Measurements from ENCODE around the gene SLC34A1. TPM values are rescaled to one million over a fixed set of nuclear protein-coding genes. Genes with fewer than 3 reads are reported as not detected.

Gene SLC34A1
- total and polyA plus RNA-seq, 4 donors = not detected

DNA sequence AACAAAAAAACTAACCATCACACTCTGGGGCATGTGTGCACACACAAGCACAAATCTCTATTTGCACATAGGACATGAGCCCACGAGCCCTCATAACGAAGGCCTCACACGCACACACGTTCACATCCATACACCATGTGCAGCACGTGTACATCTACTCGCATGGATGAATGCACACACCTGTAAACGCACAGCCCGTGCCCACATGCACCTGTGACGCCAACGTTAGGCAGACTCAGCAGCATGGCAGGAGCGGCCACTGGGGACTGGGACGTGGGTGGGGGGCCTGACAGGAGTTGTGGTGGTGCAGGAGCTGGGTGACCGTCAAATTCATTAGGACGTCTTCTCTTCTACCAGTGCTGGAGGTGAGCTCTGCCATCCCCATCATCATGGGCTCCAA is 3.2 kb downstream of the SLC34A1 start:
- Histone ChIP-seq H3K27ac (ENCODE audit: low read depth in 1 of 2, low read length in 2 of 2) (no peak overlapping the region), H3K4me1 (ENCODE audit: control insufficient read depth in 1 of 2, insufficient read depth in 2 of 2, low read length in 2 of 2) (no peaks in the 10 kb centered on the region), H3K36me3 (ENCODE audit: control insufficient read depth in 1 of 2, insufficient read depth in 2 of 2, low read length in 1 of 2) (no peaks in the 10 kb centered on the region), H3K9me3 (ENCODE audit: control insufficient read depth, low read length) (no peaks in the 10 kb centered on the region), H3K4me3 (ENCODE audit: low read length in 2 of 2) (no peak overlapping the region), H3K27me3 (ENCODE audit: control insufficient read depth in 1 of 2, insufficient read depth in 2 of 2, low read length in 1 of 2) (no peaks in the 10 kb centered on the region)
- WGBS, 2 donors = 85 to 86% methylated on average over 14 of the region's 14 CpGs
- intact Hi-C loops (cut with DNase I) = no loop called here
- DNase-seq (no peak), ATAC-seq (ENCODE audit: low FRiP score) (no peak)

DNA sequence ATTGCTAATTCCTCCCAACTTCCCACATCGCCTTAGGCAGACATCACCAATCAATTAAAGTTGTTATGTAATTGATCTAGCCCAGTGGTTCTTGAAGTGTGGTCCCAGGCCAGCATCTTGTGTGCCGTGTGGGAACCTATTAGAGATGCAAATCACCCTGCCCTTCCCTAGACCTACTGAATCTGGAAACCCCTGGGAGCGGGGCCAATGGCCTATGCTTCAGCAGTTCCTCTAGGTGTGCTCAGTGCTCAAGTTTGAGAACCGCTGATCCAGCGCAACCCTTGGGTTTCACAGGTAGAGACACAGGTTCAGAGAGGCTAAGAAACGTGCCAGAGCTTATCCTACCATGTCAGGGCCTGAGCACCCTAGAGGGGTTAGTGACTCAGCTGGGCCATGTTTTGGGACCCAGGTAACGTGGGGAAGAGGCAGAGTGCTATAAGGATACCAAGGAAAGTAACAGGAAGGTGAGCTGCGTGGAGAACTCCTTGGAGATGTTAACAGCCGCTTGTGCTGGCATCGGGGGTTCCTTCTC is 4.4 kb downstream of the SLC34A1 start:
- WGBS, 2 donors = 89 to 90% methylated on average over 10 of the region's 10 CpGs
- intact Hi-C loops (cut with DNase I) = no loop called here

DNA sequence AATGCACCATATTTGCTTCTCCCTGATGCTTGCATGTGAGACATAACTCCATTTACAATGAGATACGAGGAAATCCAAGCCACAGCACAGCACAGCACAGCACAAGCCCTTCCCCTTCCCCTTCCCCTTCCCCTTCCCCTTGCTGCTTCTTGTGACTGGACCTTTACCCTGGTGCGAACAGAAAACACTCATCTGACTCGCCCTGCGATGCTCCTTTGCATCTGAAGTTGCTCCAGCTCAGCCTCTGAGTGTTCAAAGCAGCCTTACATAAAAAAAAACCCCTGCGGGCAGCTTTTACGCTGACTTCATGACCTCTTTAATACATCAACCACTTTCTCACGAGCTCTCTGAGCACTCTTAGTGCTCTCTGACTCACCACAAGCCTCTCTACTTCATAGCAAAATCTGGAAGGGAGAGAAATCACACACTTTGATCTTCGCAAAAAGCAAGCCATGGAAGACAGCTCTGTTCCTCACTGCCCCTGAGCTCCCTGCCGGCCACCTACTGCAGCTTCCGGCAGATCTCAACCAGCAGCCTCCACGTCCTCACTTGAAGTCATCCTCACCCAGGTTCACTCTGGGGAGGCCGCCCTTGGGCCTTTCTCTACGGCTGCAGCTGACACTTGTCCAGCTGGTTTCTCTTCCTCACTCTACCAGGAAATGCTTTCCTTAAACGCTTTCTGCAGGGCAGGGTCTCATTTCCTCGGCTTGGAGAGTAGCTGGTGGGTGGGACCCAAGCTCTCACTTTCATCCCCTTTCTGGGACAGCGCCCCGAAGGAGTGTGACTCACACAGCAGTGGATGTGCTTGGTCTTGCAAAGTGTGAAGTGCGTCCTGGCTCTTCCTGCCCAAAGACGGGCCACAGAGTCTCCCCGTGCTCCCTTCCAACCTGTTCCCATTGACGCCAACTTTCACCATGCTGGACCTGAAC is 5.3 kb downstream of the SLC34A1 start:
- Histone ChIP-seq H3K36me3 (ENCODE audit: control insufficient read depth in 1 of 2, insufficient read depth in 2 of 2, low read length in 1 of 2) (no peaks in the 10 kb centered on the region), H3K9me3 (ENCODE audit: control insufficient read depth, low read length) (no peaks in the 10 kb centered on the region), H3K27ac (ENCODE audit: low read depth in 1 of 2, low read length in 2 of 2) (no peak overlapping the region), H3K27me3 (ENCODE audit: control insufficient read depth in 1 of 2, insufficient read depth in 2 of 2, low read length in 1 of 2) (no peaks in the 10 kb centered on the region), H3K4me3 (ENCODE audit: low read length in 2 of 2) (no peak overlapping the region), H3K4me1 (ENCODE audit: control insufficient read depth in 1 of 2, insufficient read depth in 2 of 2, low read length in 2 of 2) (no peaks in the 10 kb centered on the region)
- DNase-seq (peak in 1 of 2 donors; percentile 64), ATAC-seq (ENCODE audit: low FRiP score) (no peak)
- intact Hi-C loops (cut with DNase I) = loop anchor here (1.0 to 5.0 kb wide), 4 partner anchors 63 to 113 kb away; no protein-coding TSS in a partner anchor
- WGBS, 2 donors = 46 to 53% methylated on average over 21 of the region's 21 CpGs

More for the DNA sequence above, 4.4 kb downstream of the SLC34A1 start:
- H3K9me3 ChIP-seq (ENCODE audit: control insufficient read depth, low read length) = no peaks in the 10 kb centered on the region
- DNase-seq (no peak), ATAC-seq (ENCODE audit: low FRiP score) (no peak)
- no peaks in the 10 kb centered on the region for H3K4me1 ChIP-seq (ENCODE audit: control insufficient read depth in 1 of 2, insufficient read depth in 2 of 2, low read length in 2 of 2)
- no peaks in the 10 kb centered on the region for H3K27me3 ChIP-seq (ENCODE audit: control insufficient read depth in 1 of 2, insufficient read depth in 2 of 2, low read length in 1 of 2)
- no peak overlapping the region for H3K27ac ChIP-seq (ENCODE audit: low read depth in 1 of 2, low read length in 2 of 2)
- no peaks in the 10 kb centered on the region for H3K36me3 ChIP-seq (ENCODE audit: control insufficient read depth in 1 of 2, insufficient read depth in 2 of 2, low read length in 1 of 2)
- no peak overlapping the region for H3K4me3 ChIP-seq (ENCODE audit: low read length in 2 of 2)

DNA sequence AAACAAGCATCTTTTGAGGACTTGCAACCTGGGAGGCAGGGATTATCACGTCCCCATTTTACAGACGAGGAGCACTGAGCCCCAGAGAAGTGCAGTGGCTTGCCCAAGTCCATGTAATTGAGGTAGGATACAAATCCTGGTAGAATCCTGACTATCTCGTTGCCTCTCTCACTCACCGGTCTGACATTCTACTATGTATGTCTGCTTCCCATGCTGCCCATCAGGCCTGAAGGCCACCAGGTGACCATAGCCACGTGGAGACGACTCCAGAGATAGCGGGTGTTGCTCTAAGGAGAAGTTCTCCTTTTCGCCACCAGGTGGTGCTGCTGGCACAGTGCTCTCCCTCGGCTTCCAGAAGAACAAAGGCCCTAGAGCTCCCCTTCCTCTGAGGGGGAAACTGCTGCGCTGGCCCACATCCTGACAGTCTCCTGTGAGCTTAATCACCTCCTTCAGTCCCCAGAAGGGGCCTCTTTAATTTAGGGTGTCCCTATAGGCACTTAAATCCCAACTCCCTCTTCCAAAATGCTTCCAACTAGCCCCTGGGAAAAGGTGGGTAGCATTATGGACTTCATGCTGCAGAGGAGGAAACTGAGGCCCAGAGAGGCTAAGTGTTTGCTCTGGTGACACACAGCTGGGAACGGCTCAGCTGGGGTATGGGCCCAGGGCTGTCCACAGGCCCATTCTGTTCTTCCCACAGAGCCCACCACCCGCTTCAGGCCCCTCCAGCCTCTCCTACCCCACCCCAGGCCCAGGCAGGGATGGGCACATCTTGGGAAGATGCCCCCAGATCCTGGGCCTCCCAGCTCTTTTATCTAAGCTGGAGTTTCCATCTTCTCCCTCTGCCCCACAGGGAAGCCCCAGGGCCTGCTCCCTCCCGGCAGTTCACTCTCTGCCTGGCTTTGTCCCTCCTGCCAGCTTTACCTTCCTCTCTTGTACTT is 6.4 kb downstream of the SLC34A1 start:
- no peak overlapping the region for H3K4me3 ChIP-seq (ENCODE audit: low read length in 2 of 2)
- peak; percentile 92 for ATAC-seq (ENCODE audit: low FRiP score)
- peak; percentile 85 to 89 for DNase-seq
- no peaks in the 10 kb centered on the region for H3K4me1 ChIP-seq (ENCODE audit: control insufficient read depth in 1 of 2, insufficient read depth in 2 of 2, low read length in 2 of 2)
- no peaks in the 10 kb centered on the region for H3K36me3 ChIP-seq (ENCODE audit: control insufficient read depth in 1 of 2, insufficient read depth in 2 of 2, low read length in 1 of 2)
- no peaks in the 10 kb centered on the region for H3K27me3 ChIP-seq (ENCODE audit: control insufficient read depth in 1 of 2, insufficient read depth in 2 of 2, low read length in 1 of 2)
- no peak overlapping the region for H3K27ac ChIP-seq (ENCODE audit: low read depth in 1 of 2, low read length in 2 of 2)
- intact Hi-C loops (cut with DNase I) = loop anchor here (1.0 to 5.0 kb wide), 4 partner anchors 62 to 112 kb away; no protein-coding TSS in a partner anchor
- WGBS, 2 donors = 14 to 21% methylated on average over 12 to 13 of the region's 13 CpGs
- no peaks in the 10 kb centered on the region for H3K9me3 ChIP-seq (ENCODE audit: control insufficient read depth, low read length)

DNA sequence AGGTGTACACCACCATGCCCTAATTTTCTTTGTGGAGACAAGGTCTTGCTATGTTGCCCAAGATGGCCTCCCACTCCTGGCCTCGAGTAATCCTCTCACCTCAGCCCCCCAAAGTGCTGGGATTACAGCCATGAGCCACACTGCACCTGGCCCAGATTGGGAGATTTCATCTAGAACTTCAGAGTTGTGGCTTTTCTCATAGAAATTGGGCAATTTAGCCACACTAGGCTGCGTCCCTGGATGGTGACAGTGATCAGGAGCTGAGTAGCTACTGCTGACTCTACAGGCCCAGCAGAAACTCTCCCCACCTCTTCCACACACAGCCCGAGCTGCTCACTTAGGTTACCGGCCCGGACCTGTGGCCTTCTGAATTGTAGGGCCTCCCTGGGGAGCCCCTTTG is 8.5 kb downstream of the SLC34A1 start:
- H3K27ac ChIP-seq (ENCODE audit: low read depth in 1 of 2, low read length in 2 of 2) = no peak overlapping the region
- no peaks in the 10 kb centered on the region for H3K9me3 ChIP-seq (ENCODE audit: control insufficient read depth, low read length)
- H3K4me1 ChIP-seq (ENCODE audit: control insufficient read depth in 1 of 2, insufficient read depth in 2 of 2, low read length in 2 of 2) = no peaks in the 10 kb centered on the region
- 87 to 89% methylated on average over 5 of the region's 5 CpGs for WGBS, 2 donors
- no peak overlapping the region for H3K4me3 ChIP-seq (ENCODE audit: low read length in 2 of 2)
- no peak for DNase-seq
- H3K27me3 ChIP-seq (ENCODE audit: control insufficient read depth in 1 of 2, insufficient read depth in 2 of 2, low read length in 1 of 2) = no peaks in the 10 kb centered on the region
- no peak for ATAC-seq (ENCODE audit: low FRiP score)
- no peaks in the 10 kb centered on the region for H3K36me3 ChIP-seq (ENCODE audit: control insufficient read depth in 1 of 2, insufficient read depth in 2 of 2, low read length in 1 of 2)
- intact Hi-C loops (cut with DNase I) = loop anchor here in 1 of 2 donors (5.0 kb wide), 2 partner anchors 60 to 110 kb away; no protein-coding TSS in a partner anchor

DNA sequence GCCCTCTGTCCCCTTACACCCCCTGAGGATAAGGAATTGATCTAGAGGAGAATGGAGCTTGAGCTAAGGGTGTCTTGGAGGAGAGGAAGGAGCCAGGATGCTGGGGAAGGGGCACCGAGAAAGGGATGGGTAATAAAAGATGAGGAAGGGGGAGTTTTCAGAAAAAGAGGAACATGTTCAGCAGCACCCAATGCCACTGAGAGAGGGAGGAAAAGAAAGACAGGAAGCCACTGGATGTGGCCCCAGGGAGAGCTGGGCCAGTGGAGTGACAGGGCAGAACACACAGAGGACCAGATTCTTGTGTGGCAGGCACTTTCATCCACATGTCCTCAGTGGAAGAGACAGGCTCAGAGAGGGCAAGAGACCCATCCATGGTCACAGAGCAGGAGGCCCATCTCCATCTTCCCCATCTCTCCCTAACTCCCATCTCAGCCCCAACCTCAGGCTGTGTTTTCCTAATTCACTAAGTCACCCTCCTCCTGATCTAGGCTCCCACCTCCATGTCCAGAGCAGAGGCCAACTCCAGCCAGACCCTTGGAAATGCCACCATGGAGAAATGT is 9.1 kb downstream of the SLC34A1 start:
- Histone ChIP-seq H3K36me3 (ENCODE audit: control insufficient read depth in 1 of 2, insufficient read depth in 2 of 2, low read length in 1 of 2) (no peaks in the 10 kb centered on the region), H3K9me3 (ENCODE audit: control insufficient read depth, low read length) (no peaks in the 10 kb centered on the region), H3K4me1 (ENCODE audit: control insufficient read depth in 1 of 2, insufficient read depth in 2 of 2, low read length in 2 of 2) (no peaks in the 10 kb centered on the region), H3K4me3 (ENCODE audit: low read length in 2 of 2) (no peak overlapping the region), H3K27ac (ENCODE audit: low read depth in 1 of 2, low read length in 2 of 2) (no peak overlapping the region), H3K27me3 (ENCODE audit: control insufficient read depth in 1 of 2, insufficient read depth in 2 of 2, low read length in 1 of 2) (no peaks in the 10 kb centered on the region)
- 87 to 93% methylated on average over 1 of the region's 1 CpG for WGBS, 2 donors
- no peak for DNase-seq
- no peak for ATAC-seq (ENCODE audit: low FRiP score)
- intact Hi-C loops (cut with DNase I) = loop anchor here in 1 of 2 donors (5.0 kb wide), 2 partner anchors 59 to 109 kb away; no protein-coding TSS in a partner anchor

DNA sequence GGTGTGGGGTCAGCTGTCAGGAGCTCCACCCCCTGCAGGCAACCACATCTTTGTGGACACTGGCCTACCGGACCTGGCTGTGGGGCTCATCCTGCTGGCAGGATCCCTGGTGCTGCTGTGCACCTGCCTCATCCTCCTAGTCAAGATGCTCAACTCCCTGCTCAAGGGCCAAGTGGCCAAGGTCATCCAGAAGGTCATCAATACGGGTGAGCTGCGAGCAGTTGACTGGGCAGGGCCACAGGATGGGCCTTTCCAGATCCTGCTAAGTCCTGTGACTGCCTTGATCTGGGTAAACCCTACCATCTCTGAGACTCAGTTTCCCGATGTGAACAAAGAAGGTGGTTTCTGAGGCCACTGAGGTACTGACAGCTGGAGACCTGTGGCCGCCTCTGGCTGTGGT is 9.8 kb downstream of the SLC34A1 start:
- H3K36me3 ChIP-seq (ENCODE audit: control insufficient read depth in 1 of 2, insufficient read depth in 2 of 2, low read length in 1 of 2) = no peaks in the 10 kb centered on the region
- no peaks in the 10 kb centered on the region for H3K27me3 ChIP-seq (ENCODE audit: control insufficient read depth in 1 of 2, insufficient read depth in 2 of 2, low read length in 1 of 2)
- no peaks in the 10 kb centered on the region for H3K4me1 ChIP-seq (ENCODE audit: control insufficient read depth in 1 of 2, insufficient read depth in 2 of 2, low read length in 2 of 2)
- H3K27ac ChIP-seq (ENCODE audit: low read depth in 1 of 2, low read length in 2 of 2) = no peak overlapping the region
- no peak for ATAC-seq (ENCODE audit: low FRiP score)
- 69 to 92% methylated on average over 5 of the region's 5 CpGs for WGBS, 2 donors
- intact Hi-C loops (cut with DNase I) = loop anchor here in 1 of 2 donors (5.0 kb wide), 2 partner anchors 58 to 108 kb away; no protein-coding TSS in a partner anchor
- H3K9me3 ChIP-seq (ENCODE audit: control insufficient read depth, low read length) = no peaks in the 10 kb centered on the region
- H3K4me3 ChIP-seq (ENCODE audit: low read length in 2 of 2) = no peak overlapping the region
- no peak for DNase-seq

DNA sequence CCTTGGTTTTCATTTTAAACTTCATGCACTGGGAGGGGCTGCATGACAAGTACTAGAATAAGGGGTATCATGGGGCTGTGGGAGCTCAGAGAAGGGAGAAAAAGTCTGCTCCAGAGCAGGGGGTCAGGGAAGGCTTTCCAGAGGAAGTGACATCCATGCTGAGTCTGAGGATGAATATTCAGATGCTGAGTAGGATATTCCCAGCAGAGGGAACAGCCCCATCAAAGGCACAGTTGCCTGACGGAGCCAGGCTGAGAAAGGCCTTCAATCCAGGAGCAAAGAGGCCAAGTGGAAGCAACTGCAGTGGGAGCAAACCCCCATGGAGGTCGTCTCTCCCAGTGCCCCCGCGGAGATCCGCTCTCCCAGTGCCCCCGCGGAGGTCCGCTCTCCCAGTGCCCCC is 11.8 kb downstream of the SLC34A1 start:
- Histone ChIP-seq H3K27me3 (ENCODE audit: control insufficient read depth in 1 of 2, insufficient read depth in 2 of 2, low read length in 1 of 2) (no peaks in the 10 kb centered on the region), H3K9me3 (ENCODE audit: control insufficient read depth, low read length) (no peaks in the 10 kb centered on the region), H3K4me1 (ENCODE audit: control insufficient read depth in 1 of 2, insufficient read depth in 2 of 2, low read length in 2 of 2) (no peaks in the 10 kb centered on the region), H3K4me3 (ENCODE audit: low read length in 2 of 2) (no peak overlapping the region), H3K36me3 (ENCODE audit: control insufficient read depth in 1 of 2, insufficient read depth in 2 of 2, low read length in 1 of 2) (no peaks in the 10 kb centered on the region), H3K27ac (ENCODE audit: low read depth in 1 of 2, low read length in 2 of 2) (no peak overlapping the region)
- DNase-seq = no peak
- WGBS, 2 donors = 45 to 68% methylated on average over 8 of the region's 8 CpGs
- no peak for ATAC-seq (ENCODE audit: low FRiP score)
- intact Hi-C loops (cut with DNase I) = no loop called here
